Breast epithelium (tissue), 4 donors: ENCODE data around the gene SOX13. TPM values are rescaled to one million over a fixed set of nuclear protein-coding genes. Genes with fewer than 3 reads are reported as not detected.
"Not testable (repeated sequence)": the region's sequence is repeated elsewhere in the genome, so short reads cannot be mapped to it uniquely, and the experiment has no call there.

Experiments used
- DNase-seq, 2 donors: peaks; one replicate each; pipeline ENCODE4 v3.0.0-alpha.2; 2019; ENCODE audit warnings: low spot score in 2 of 2
- H3K27ac ChIP-seq, 2 donors: fragments of 200-600 bp; sonication (generic) in 1 of 2; one replicate each; pipeline ENCODE4 v1.5.1; 2016 to 2019; ENCODE audit warnings: mild to moderate bottlenecking in 1 of 2
- H3K27me3 ChIP-seq, 2 donors: fragments of 200-600 bp; sonication (generic) in 1 of 2; one replicate each; pipeline versions ENCODE4 v1.5.1 to v1.6.0; 2017 to 2019; ENCODE audit warnings: control low read depth in 1 of 2, mild to moderate bottlenecking in 1 of 2
- H3K36me3 ChIP-seq: fragments of 200-600 bp; one replicate; pipeline ENCODE4 v1.5.1; 2019
- H3K4me1 ChIP-seq, 2 donors: fragments of 200-600 bp; sonication (generic); one replicate each; pipeline ENCODE4 v1.5.1; 2016 to 2019; ENCODE audit warnings: control low read depth in 1 of 2
- H3K4me3 ChIP-seq, 3 donors: fragments of 200-600 bp; sonication (generic); 1 replicate in 2 of 3; 2 replicates in 1 of 3; pipeline ENCODE4 v1.5.1; 2016 to 2019; ENCODE audit warnings: mild to moderate bottlenecking in 3 of 3, moderate library complexity in 2 of 3
- H3K9me3 ChIP-seq, 2 donors: fragments of 200-600 bp; sonication (generic) in 1 of 2; one replicate each; pipeline ENCODE4 v1.5.1; 2016 to 2019; ENCODE audit warnings: control low read depth in 1 of 2
- CTCF ChIP-seq, 3 donors: fragments of 450-650 bp; IDR thresholded peaks; one replicate each; pipeline ENCODE4 v1.5.1; 2016 to 2017; ENCODE audit warnings: antibody characterized with exemption in 3 of 3, mild to moderate bottlenecking in 3 of 3, moderate library complexity in 3 of 3
- POLR2A ChIP-seq: fragments of 450-650 bp; IDR thresholded peaks from one replicate; pipeline ENCODE4 v1.6.1; 2016; ENCODE audit warnings: antibody characterized with exemption, mild to moderate bottlenecking, moderate library complexity
- POLR2AphosphoS5 ChIP-seq, 3 donors: sonication (generic); formaldehyde crosslinking; IDR thresholded peaks; one replicate each; pipeline ENCODE4 v1.6.1; 2017; ENCODE audit warnings: antibody characterized with exemption in 3 of 3
- intact Hi-C: fragments of 100-400 bp; cut with DNase I; formaldehyde crosslinking; loops from one replicate; pipeline ENCODE4 v1.15.1; 2023; ENCODE audit warnings: low total_unique reads
- total RNA-seq, 3 donors: library from RNA; depleted of rRNA; stranded (reverse); fragments of >200 nt; gene quantifications; one replicate each; pipeline ENCODE4 v1.1.0, GENCODE V29; 2016

SOX13 gene
- total RNA-seq, 3 donors from 2014 or later = 22.9 to 34.7 (median 31.9) TPM

GRCh38 chr1:204089044-204089751, 16.3 kb downstream of the SOX13 start:
- H3K9me3 ChIP-seq = no peaks in the 10 kb centered on the region
- peaks cover 26 to 36% of the 10 kb centered on the region in 2 donors for H3K4me1 ChIP-seq
- TF ChIP-seq POLR2AphosphoS5 (IDR thresholded peaks at IDR 0.05) (peak in 2 of 3 donors; percentile 30 to 64), POLR2A (no peak)
- peak in 1 of 2 donors; percentile 89 for DNase-seq
- no peaks in the 10 kb centered on the region for H3K36me3 ChIP-seq
- peak overlapping the region in 2 of 3 donors; percentile 24 to 47 for H3K4me3 ChIP-seq
- H3K27me3 ChIP-seq = no peaks in the 10 kb centered on the region
- H3K27ac ChIP-seq = peak overlapping the region; percentile 92 to 95
- intact Hi-C loops = no loop called here

GRCh38 chr1:204090132-204090531, 17.2 kb downstream of the SOX13 start:
- H3K27me3 ChIP-seq, H3K9me3 ChIP-seq, H3K4me3 ChIP-seq, H3K36me3 ChIP-seq, intact Hi-C loops, DNase-seq: not testable (repeated sequence)
- Histone ChIP-seq H3K4me1 (peaks cover 21 to 28% of the 10 kb centered on the region in 2 donors), H3K27ac (peak overlapping the region; percentile 92 to 95)

- intact Hi-C loops = no loop called here
- peaks cover 21 to 28% of the 10 kb centered on the region in 2 donors for H3K4me1 ChIP-seq
- TF ChIP-seq POLR2A = no peak
- no peak for TF ChIP-seq CTCF (IDR thresholded peaks at IDR 0.05)
- no peak for TF ChIP-seq POLR2AphosphoS5 (IDR thresholded peaks at IDR 0.05)
- peak overlapping the region in 1 of 2 donors; percentile 20 for H3K27ac ChIP-seq
- H3K36me3 ChIP-seq = no peaks in the 10 kb centered on the region
- no peak for DNase-seq
- H3K9me3 ChIP-seq = no peaks in the 10 kb centered on the region
- no peaks in the 10 kb centered on the region for H3K27me3 ChIP-seq
- H3K4me3 ChIP-seq = no peak overlapping the region
Observed at GRCh38 chr1:204091066-204091465, 18.2 kb downstream of the SOX13 start.

- TF ChIP-seq CTCF (IDR thresholded peaks at IDR 0.05) = no peak
- no peak for TF ChIP-seq POLR2A
- no peak for TF ChIP-seq POLR2AphosphoS5 (IDR thresholded peaks at IDR 0.05)
- Histone ChIP-seq H3K4me3 (no peak overlapping the region), H3K27me3 (no peaks in the 10 kb centered on the region), H3K36me3 (no peaks in the 10 kb centered on the region), H3K27ac (no peak overlapping the region), H3K4me1 (peaks cover 21 to 28% of the 10 kb centered on the region in 2 donors), H3K9me3 (no peaks in the 10 kb centered on the region)
- no peak for DNase-seq
- intact Hi-C loops = no loop called here
Observed at GRCh38 chr1:204091787-204092312, 18.9 kb downstream of the SOX13 start.

- Histone ChIP-seq H3K27ac (peak overlapping the region; percentile 5 to 18), H3K36me3 (no peaks in the 10 kb centered on the region), H3K27me3 (no peaks in the 10 kb centered on the region), H3K4me1 (peaks cover 15 to 19% of the 10 kb centered on the region in 2 donors), H3K9me3 (no peaks in the 10 kb centered on the region), H3K4me3 (no peak overlapping the region)
- TF ChIP-seq POLR2AphosphoS5 (IDR thresholded peaks at IDR 0.05) (no peak), POLR2A (no peak), CTCF (IDR thresholded peaks at IDR 0.05) (no peak)
- intact Hi-C loops = no loop called here
- DNase-seq = no peak
Observed at GRCh38 chr1:204092632-204093420, 19.9 kb downstream of the SOX13 start.

- peak overlapping the region; percentile 5 to 18 for H3K27ac ChIP-seq
- no peaks in the 10 kb centered on the region for H3K9me3 ChIP-seq
- no peaks in the 10 kb centered on the region for H3K27me3 ChIP-seq
- H3K4me1 ChIP-seq = peaks cover 10 to 14% of the 10 kb centered on the region in 2 donors
- intact Hi-C loops = no loop called here
- no peaks in the 10 kb centered on the region for H3K36me3 ChIP-seq
- no peak for TF ChIP-seq POLR2A
- no peak for TF ChIP-seq CTCF (IDR thresholded peaks at IDR 0.05)
- no peak for TF ChIP-seq POLR2AphosphoS5 (IDR thresholded peaks at IDR 0.05)
- no peak for DNase-seq
- H3K4me3 ChIP-seq = no peak overlapping the region
Observed at GRCh38 chr1:204093421-204093717, 20.5 kb downstream of the SOX13 start.
